T-helper 2 cell treated with Interferon-gamma antibody and Interleukin-4, amounts not matched to agents 100 ng/mL and 5 ng/mL, for 36 hours (primary cell): ENCODE results near the gene IL1RAPL2. TPM values are rescaled to one million over a fixed set of nuclear protein-coding genes. Genes with fewer than 3 reads are reported as not detected.
"Not testable (repeated sequence)": the region's sequence is repeated elsewhere in the genome, so short reads cannot be mapped to it uniquely, and the experiment has no call there.

ENCODE experiments used
- intact Hi-C: fragments of 100-400 bp; cut with micrococcal nuclease; formaldehyde crosslinking; loops from one replicate; pipeline ENCODE4 v1.15.1; 2023
- total RNA-seq: library from RNA; stranded (reverse); gene quantifications from 2 replicates; pipeline ENCODE4 v1.2.3, GENCODE V29; 2022

Gene IL1RAPL2
- total RNA-seq, 1 donor from 2014 or later: not detected

DNA sequence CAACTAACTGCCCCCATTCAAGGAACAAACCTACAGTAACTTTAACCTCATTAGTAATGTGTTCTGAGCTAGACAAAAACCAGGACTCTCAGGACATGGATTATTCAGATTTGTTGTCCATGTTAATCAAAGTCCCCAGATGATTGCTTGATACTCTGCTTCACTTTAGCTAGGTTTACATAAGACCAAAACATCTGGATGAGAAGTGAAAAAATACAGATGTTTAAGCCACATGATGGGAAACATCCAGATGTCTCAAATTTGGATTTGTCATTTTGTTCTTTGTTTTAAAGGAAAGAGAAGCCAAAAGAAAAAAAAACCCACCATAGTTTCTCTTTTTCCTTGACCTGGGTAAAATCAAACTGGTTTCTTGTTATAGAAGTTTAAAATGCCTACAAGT is 1207.8 kb downstream of the IL1RAPL2 start:
- intact Hi-C loops: no loop called here

GRCh38 chrX:105775679-105776078 is 1209.7 kb downstream of the IL1RAPL2 start:
- intact Hi-C loops: no loop called here

GRCh38 chrX:105781804-105782203 is 1215.8 kb downstream of the IL1RAPL2 start:
- intact Hi-C loops: no loop called here

GRCh38 chrX:105796877-105797276 is 1230.9 kb downstream of the IL1RAPL2 start:
- intact Hi-C loops: not testable (repeated sequence)

DNA sequence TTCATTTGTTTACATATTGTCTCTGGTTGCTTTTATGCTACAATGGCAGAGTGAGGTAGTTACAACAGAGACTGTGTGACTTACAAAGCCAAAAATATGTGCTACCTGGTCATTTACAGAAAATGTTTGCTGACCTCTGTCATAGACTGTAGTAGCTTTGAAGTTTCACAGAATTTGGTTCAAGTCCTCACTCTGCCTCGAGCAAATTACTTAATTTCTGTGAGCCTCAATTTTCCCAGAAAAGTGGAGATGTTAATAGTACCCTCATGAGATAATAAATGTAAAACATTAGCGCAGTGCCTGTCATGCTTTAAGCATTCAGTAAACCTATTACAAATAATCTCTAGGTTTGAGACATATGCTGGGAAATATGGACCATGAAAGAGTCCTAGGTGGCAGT is 1237.9 kb downstream of the IL1RAPL2 start:
- intact Hi-C loops: no loop called here

GRCh38 chrX:105805655-105806054 is 1239.7 kb downstream of the IL1RAPL2 start:
- intact Hi-C loops: not testable (repeated sequence)

- intact Hi-C loops: no loop called here
These were observed 1250.5 kb downstream of the IL1RAPL2 start for GRCh38 chrX:105816517-105816916.
